SK-N-SH (cell line): ENCODE measurements around the gene MICAL2. TPM values are rescaled to one million over a fixed set of nuclear protein-coding genes. Genes with fewer than 3 reads are reported as not detected.

Experiments used
- CTCF ChIA-PET: fragments of 300-600, 350-600 bp; formaldehyde crosslinking; extraction: SDS; loops from one replicate; lab custom pipeline; 2021; lab: Yijun Ruan, JAX
- POLR2A ChIA-PET: fragments of 350-600 bp; sonication (Branson Sonifier 250); formaldehyde crosslinking; extraction: SDS; loops from one replicate; lab custom pipeline; 2020; ENCODE audit warnings: antibody characterized with exemption, inconsistent platforms; lab: Yijun Ruan, JAX
- DNase-seq: peaks from one replicate; pipeline ENCODE4 v3.0.0; 2012
- H2AFZ ChIP-seq: fragments of 200-600 bp; sonication (generic); 2 replicates; pipeline ENCODE4 v1.8.1; 2016; ENCODE audit warnings: antibody characterized with exemption, mild to moderate bottlenecking, low read depth
- H3F3A ChIP-seq: fragments of 200-600 bp; sonication (generic); replicated peaks from 2 replicates; pipeline ENCODE3; 2016; ENCODE audit warnings: antibody characterized with exemption, mild to moderate bottlenecking; ENCODE audit not compliant: insufficient read depth
- H3K27ac ChIP-seq, 2 experiments: fragments of 200-500 bp in 1 of 2; fragments of 200-600 bp in 1 of 2; sonication (Bioruptor generic) in 1 of 2; sonication (generic), shearing (Covaris generic) in 1 of 2; 2 replicates each; pipeline versions ENCODE4 v1.5.1 to v1.6.1; 2014 to 2016; ENCODE audit warnings: low read depth in 2 of 2, inconsistent platforms in 1 of 2, low read length in 1 of 2, mild to moderate bottlenecking in 1 of 2, mixed read lengths in 1 of 2
- H3K27me3 ChIP-seq: fragments of 200-600 bp; sonication (generic), shearing (Covaris generic); 2 replicates; pipeline ENCODE4 v1.6.1; 2016; ENCODE audit warnings: mixed run types; ENCODE audit not compliant: insufficient read depth
- H3K36me3 ChIP-seq, 2 experiments: fragments of 200-500 bp in 1 of 2; fragments of 200-600 bp in 1 of 2; sonication (Bioruptor generic) in 1 of 2; sonication (generic) in 1 of 2; replicated peaks in 1 of 2; 2 replicates each; pipeline versions ENCODE3 to v1.5.1; 2014 to 2016; ENCODE audit warnings: low read length in 1 of 2, mild to moderate bottlenecking in 1 of 2; ENCODE audit not compliant: insufficient read depth in 2 of 2, control insufficient read depth in 1 of 2
- H3K4me1 ChIP-seq, 2 experiments: fragments of 200-500 bp in 1 of 2; fragments of 200-600 bp in 1 of 2; sonication (Bioruptor generic) in 1 of 2; sonication (generic), shearing (Covaris generic) in 1 of 2; 2 replicates each; pipeline versions ENCODE4 v1.5.1 to v1.6.1; 2014 to 2016; ENCODE audit warnings: low read depth in 1 of 2, low read length in 1 of 2, mixed run types in 1 of 2; ENCODE audit not compliant: insufficient read depth in 2 of 2, control insufficient read depth in 1 of 2
- H3K4me2 ChIP-seq: fragments of 200-600 bp; sonication (generic), shearing (Covaris generic); 2 replicates; pipeline ENCODE4 v1.6.1; 2017; ENCODE audit warnings: mixed run types
- H3K4me3 ChIP-seq, 2 experiments: fragments of 200-500 bp in 1 of 2; fragments of 200-600 bp in 1 of 2; sonication (Bioruptor generic) in 1 of 2; sonication (generic), shearing (Covaris generic) in 1 of 2; 2 replicates each; pipeline versions ENCODE4 v1.5.1 to v1.8.1; 2014 to 2016; ENCODE audit warnings: low read depth in 2 of 2, inconsistent platforms in 1 of 2, low read length in 1 of 2, mild to moderate bottlenecking in 1 of 2, mixed read lengths in 1 of 2, moderate library complexity in 1 of 2
- H3K79me2 ChIP-seq: fragments of 200-600 bp; sonication (generic); 2 replicates; pipeline ENCODE4 v1.8.1; 2017; ENCODE audit warnings: mild to moderate bottlenecking; ENCODE audit not compliant: insufficient read depth
- H3K9ac ChIP-seq: fragments of 200-600 bp; sonication (generic); 2 replicates; pipeline ENCODE4 v1.6.1; 2017; ENCODE audit warnings: mixed run types
- H3K9me2 ChIP-seq: fragments of 200-600 bp; sonication (generic); 2 replicates; pipeline ENCODE4 v1.6.1; 2017; ENCODE audit warnings: mixed run types
- H3K9me3 ChIP-seq: fragments of 200-600 bp; sonication (generic); 2 replicates; pipeline ENCODE4 v1.6.1; 2017; ENCODE audit warnings: mixed run types, mild to moderate bottlenecking, moderate library complexity
- H4K20me1 ChIP-seq: fragments of 200-600 bp; sonication (generic); 2 replicates; pipeline ENCODE4 v1.6.1; 2017; ENCODE audit warnings: mild to moderate bottlenecking, mixed run types; ENCODE audit not compliant: insufficient read depth
- ELF1 ChIP-seq: IDR thresholded peaks from 2 replicates; pipeline ENCODE4 v1.4.0; 2012
- EP300 ChIP-seq, 2 experiments: IDR thresholded peaks; 2 replicates each; pipeline versions ENCODE4 v1.4.0 to v1.6.1; 2012; ENCODE audit warnings: borderline replicate concordance in 1 of 2, low read depth in 1 of 2, low read length in 1 of 2
- FOXJ3 ChIP-seq: sonication (generic); formaldehyde crosslinking; IDR thresholded peaks from 2 replicates; pipeline ENCODE4 v1.5.1; 2020; ENCODE audit warnings: mild to moderate bottlenecking, missing genetic modification reagents
- FOXM1 ChIP-seq: IDR thresholded peaks from 2 replicates; pipeline ENCODE4 v1.4.0; 2012; ENCODE audit warnings: low read depth, mild to moderate bottlenecking
- GABPA ChIP-seq: IDR thresholded peaks from 2 replicates; pipeline ENCODE4 v1.4.0; 2012; ENCODE audit warnings: low read depth, mild to moderate bottlenecking
- GATA2 ChIP-seq: sonication (generic); formaldehyde crosslinking; IDR thresholded peaks from 2 replicates; pipeline ENCODE4 v1.5.0; 2020; ENCODE audit warnings: mild to moderate bottlenecking, missing genetic modification reagents
- MEF2A ChIP-seq: IDR thresholded peaks from 2 replicates; pipeline ENCODE4 v1.4.0; 2012; ENCODE audit warnings: low read depth, borderline replicate concordance
- NFIC ChIP-seq: IDR thresholded peaks from 2 replicates; pipeline ENCODE4 v1.4.0; 2012; ENCODE audit warnings: borderline replicate concordance
- NRF1 ChIP-seq: IDR thresholded peaks from 2 replicates; pipeline ENCODE4 v1.6.1; 2012; ENCODE audit warnings: low read depth, mild to moderate bottlenecking, low read length
- PBX3 ChIP-seq: IDR thresholded peaks from 2 replicates; pipeline ENCODE4; 2012
- RAD21 ChIP-seq: IDR thresholded peaks from 2 replicates; pipeline ENCODE4 v1.6.1; 2012; ENCODE audit warnings: mild to moderate bottlenecking, low read length
- RXRA ChIP-seq: IDR thresholded peaks from 2 replicates; pipeline ENCODE4 v1.4.0; 2012; ENCODE audit warnings: low read depth, mild to moderate bottlenecking, borderline replicate concordance
- TAF1 ChIP-seq: IDR thresholded peaks from 2 replicates; pipeline ENCODE4 v1.6.1; 2012; ENCODE audit warnings: low read depth, mild to moderate bottlenecking, low read length, moderate library complexity, borderline replicate concordance
- TCF12 ChIP-seq: IDR thresholded peaks from 2 replicates; pipeline ENCODE4 v1.4.0; 2012
- USF2 ChIP-seq: fragments of 150-350 bp; IDR thresholded peaks from 2 replicates; pipeline ENCODE4 v1.6.1; 2017; ENCODE audit warnings: antibody characterized with exemption, low read length, low read depth, borderline replicate concordance
- WGBS: methylation state at CpG from one replicate; pipeline ENCODE4 v1.1.6; 2017; ENCODE audit warnings: low lambda C conversion rate; 5-methylcytosine and 5-hydroxymethylcytosine counted together
- polyA plus RNA-seq, 3 experiments: library from polyadenylated mRNA; depleted of rRNA; stranded (reverse); fragments of >200 nt; gene quantifications; 2 replicates each; pipeline ENCODE4 v1.2.3, GENCODE V29; 2012
- TF ChIP-seq, protein P1 (sequence below): IDR thresholded peaks from 2 replicates; pipeline ENCODE4 v1.4.0; 2012; ENCODE audit warnings: low read depth, borderline replicate concordance
- TF ChIP-seq, protein P2 (sequence below): fragments of 200-600 bp; sonication (generic); IDR thresholded peaks from 2 replicates; pipeline ENCODE4 v1.6.1; 2017; ENCODE audit warnings: antibody characterized with exemption, mild to moderate bottlenecking, moderate library complexity

MICAL2 gene
- polyA plus RNA-seq, 1 of the 3 experiments (the other 2 are of a cell fraction) = 54.6 TPM

DNA sequence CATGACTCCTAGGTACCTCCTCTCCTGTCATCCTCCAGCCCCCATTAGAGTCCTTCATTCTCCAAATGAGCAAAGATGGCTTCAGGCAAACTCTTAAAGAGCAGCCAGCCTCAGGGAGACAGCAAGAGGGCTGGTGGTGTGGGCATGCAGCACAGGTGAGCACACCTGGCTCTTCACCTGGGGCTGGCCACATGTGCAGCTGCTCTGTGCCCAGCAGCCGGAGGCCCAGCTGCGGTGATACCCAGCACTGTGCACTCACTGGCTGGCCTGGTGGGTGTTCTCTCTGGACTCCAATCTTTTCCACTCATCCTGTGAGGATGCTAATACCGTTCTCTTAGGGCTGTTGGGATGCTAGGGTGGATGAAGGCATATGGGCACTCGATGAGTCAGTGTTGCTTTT lies 160.9 kb downstream of the MICAL2 start:
- Histone ChIP-seq H2AFZ (no peak overlapping the region), H3K4me3 (no peak overlapping the region), H4K20me1 (no peaks in the 10 kb centered on the region), H3K9me3 (no peaks in the 10 kb centered on the region)
- TF ChIP-seq MEF2A (no peak), ELF1 (no peak)
- TF ChIP-seq, all 33 proteins: peak for 0
- ChIA-PET CTCF (interaction anchor here (0.7 to 7.3 kb wide), 5 partner anchors 10 to 227 kb away, joined by 3 to 57 read pairs (median 11); no protein-coding TSS in a partner anchor), POLR2A (no interaction called here)
- H3K4me1 ChIP-seq = peaks cover 22% of the 10 kb centered on the region in 2 experiments; a peak in 3 of 4 replicates
- no peak overlapping the region for H3K4me2 ChIP-seq
- peaks cover 0 to 4% of the 10 kb centered on the region in 2 experiments for H3K36me3 ChIP-seq
- WGBS = 78% methylated on average over 4 of the region's 4 CpGs
- no peaks in the 10 kb centered on the region for H3K79me2 ChIP-seq
- no peak overlapping the region for H3K9ac ChIP-seq
- H3K9me2 ChIP-seq = no peaks in the 10 kb centered on the region
- DNase-seq = no peak
- peaks cover 41% of the 10 kb centered on the region for H3F3A ChIP-seq
- H3K27ac ChIP-seq = no peak overlapping the region; a peak in 1 of 4 replicates
- H3K27me3 ChIP-seq = no peaks in the 10 kb centered on the region

DNA sequence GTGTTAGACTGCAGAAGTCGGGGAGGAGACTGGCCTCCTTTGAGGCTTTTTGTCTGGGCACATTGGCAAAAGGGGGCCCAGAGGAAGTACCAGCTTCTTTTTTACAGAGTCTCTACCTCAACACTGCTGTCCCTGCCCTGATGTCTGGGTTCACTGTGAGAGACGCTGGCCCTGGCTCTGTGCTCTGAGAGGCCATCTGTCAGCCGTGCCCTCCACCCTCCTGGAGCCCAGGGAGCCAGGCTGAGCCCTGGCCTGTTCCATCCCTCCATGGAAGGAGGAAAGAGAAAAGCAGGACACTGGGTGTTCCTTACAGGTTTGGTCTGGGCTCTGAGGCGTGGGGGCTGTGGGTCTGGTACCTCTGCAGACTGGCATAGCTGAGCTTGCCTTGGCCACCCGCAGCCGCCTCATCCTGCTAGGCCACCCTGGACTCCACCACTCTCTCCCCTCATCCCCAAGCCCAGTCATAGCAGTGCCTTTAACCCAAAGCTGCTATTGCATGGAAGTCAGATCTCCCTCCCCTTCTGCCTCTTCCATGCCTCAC lies 161.5 kb downstream of the MICAL2 start:
- WGBS = 98% methylated on average over 6 of the region's 6 CpGs
- no peaks in the 10 kb centered on the region for H4K20me1 ChIP-seq
- H3K9me2 ChIP-seq = no peaks in the 10 kb centered on the region
- ChIA-PET CTCF (interaction anchor here (0.7 to 7.3 kb wide), 6 partner anchors 10 to 340 kb away, joined by 3 to 57 read pairs (median 8); no protein-coding TSS in a partner anchor), POLR2A (no interaction called here)
- H2AFZ ChIP-seq = no peak overlapping the region
- TF ChIP-seq, protein P1, sequence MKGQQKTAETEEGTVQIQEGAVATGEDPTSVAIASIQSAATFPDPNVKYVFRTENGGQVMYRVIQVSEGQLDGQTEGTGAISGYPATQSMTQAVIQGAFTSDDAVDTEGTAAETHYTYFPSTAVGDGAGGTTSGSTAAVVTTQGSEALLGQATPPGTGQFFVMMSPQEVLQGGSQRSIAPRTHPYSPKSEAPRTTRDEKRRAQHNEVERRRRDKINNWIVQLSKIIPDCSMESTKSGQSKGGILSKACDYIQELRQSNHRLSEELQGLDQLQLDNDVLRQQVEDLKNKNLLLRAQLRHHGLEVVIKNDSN = no peak
- TF ChIP-seq GABPA (no peak), RAD21 (no peak), TCF12 (no peak), NRF1 (no peak), TAF1 (no peak), NFIC (no peak), GATA2 (CRISPR knock-in tag) (no peak), FOXM1 (no peak), USF2 (no peak), RXRA (no peak), FOXJ3 (CRISPR knock-in tag) (no peak), ELF1 (no peak), PBX3 (no peak), EP300 (IDR thresholded peaks at IDR 0.05; ENCODE audit: borderline replicate concordance in 1 of 2, low read depth in 1 of 2, low read length in 1 of 2) (no peak)
- TF ChIP-seq, protein P2, sequence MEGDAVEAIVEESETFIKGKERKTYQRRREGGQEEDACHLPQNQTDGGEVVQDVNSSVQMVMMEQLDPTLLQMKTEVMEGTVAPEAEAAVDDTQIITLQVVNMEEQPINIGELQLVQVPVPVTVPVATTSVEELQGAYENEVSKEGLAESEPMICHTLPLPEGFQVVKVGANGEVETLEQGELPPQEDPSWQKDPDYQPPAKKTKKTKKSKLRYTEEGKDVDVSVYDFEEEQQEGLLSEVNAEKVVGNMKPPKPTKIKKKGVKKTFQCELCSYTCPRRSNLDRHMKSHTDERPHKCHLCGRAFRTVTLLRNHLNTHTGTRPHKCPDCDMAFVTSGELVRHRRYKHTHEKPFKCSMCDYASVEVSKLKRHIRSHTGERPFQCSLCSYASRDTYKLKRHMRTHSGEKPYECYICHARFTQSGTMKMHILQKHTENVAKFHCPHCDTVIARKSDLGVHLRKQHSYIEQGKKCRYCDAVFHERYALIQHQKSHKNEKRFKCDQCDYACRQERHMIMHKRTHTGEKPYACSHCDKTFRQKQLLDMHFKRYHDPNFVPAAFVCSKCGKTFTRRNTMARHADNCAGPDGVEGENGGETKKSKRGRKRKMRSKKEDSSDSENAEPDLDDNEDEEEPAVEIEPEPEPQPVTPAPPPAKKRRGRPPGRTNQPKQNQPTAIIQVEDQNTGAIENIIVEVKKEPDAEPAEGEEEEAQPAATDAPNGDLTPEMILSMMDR = no peak
- no peak for DNase-seq
- H3K27ac ChIP-seq = peak overlapping the region in 1 of 2 experiments; percentile 34; a peak in 2 of 4 replicates
- no peak overlapping the region for H3K4me3 ChIP-seq
- H3K27me3 ChIP-seq = no peaks in the 10 kb centered on the region
- no peaks in the 10 kb centered on the region for H3K9me3 ChIP-seq
- no peak overlapping the region for H3K9ac ChIP-seq
- no peaks in the 10 kb centered on the region for H3K79me2 ChIP-seq
- H3F3A ChIP-seq = peaks cover 35% of the 10 kb centered on the region
- no peak overlapping the region for H3K4me2 ChIP-seq
- H3K4me1 ChIP-seq = peaks cover 22% of the 10 kb centered on the region in 2 experiments; a peak in 3 of 4 replicates
- peaks cover 0 to 4% of the 10 kb centered on the region in 2 experiments for H3K36me3 ChIP-seq
